ENCODE data around the gene DOCK10. TPM values are rescaled to one million over a fixed set of nuclear protein-coding genes. Genes with fewer than 3 reads are reported as not detected.
"Not testable (repeated sequence)": the region's sequence is repeated elsewhere in the genome, so short reads cannot be mapped to it uniquely, and the experiment has no call there.

DOCK10 gene
- polyA plus RNA-seq, 4 donors, result 9.6 to 11.6 (median 10.1) TPM

DNA sequence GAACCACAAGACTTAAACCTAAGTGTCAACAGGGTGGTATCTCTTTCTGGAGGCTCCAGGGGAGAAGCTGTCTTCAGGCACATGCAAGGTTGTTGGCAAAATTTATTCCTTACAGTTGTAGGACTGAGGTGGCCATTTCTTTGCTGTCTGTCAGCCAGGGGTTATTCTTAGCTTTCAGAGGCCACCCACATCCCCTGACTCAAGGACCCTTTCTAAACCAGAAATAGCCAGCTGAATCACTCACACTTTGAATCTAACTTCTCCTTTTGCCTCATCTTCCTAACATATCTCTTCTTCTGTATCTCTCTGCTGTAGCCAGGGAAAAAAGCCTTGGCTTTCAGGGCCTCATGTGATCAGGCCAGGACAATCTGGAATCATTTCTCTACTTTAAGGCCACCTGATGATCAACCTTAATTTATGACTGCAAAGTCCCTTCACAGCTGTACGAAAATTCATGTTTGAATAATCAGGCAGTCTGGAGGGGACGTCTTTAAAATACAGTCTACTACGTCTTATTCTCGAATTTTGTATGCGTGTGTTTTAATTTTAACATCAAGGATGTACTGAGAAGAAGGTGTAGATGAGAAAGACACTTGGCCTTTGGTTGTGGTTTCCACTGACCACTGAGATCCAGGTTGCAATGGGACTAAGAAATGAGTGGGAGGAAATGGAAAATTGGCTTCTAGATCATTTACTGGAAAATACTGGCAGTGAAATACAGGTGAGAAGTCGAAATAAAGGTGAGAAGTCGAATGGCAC lies 90.4 kb downstream of the DOCK10 start:
- no peak for DNase-seq (ENCODE audit: low read depth in 4 of 4, low spot score in 3 of 4)

DNA sequence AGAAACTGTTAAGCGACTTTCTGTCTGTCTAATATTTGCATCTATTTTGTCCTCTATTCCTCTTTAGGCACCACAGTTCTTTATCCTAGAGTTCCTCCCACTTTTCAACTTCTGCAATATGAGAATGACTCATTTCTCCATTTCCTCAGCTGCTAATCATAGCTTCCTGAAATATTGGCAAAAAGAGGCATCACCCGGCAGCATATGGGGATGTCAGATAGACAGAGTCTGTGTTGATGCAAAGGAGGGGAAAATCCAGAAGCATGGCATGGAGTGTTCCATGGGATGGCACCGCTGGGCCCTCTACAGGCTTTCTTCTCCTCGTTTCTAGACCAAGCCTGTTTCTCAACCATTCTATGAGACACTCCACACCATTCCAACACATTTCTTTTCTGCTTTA lies 93.4 kb downstream of the DOCK10 start:
- no peak for DNase-seq (ENCODE audit: low read depth in 4 of 4, low spot score in 3 of 4)

GRCh38 chr2:224948005-224948404 lies 94.3 kb downstream of the DOCK10 start:
- DNase-seq (ENCODE audit: low read depth in 4 of 4, low spot score in 3 of 4), result no peak

- no peak for DNase-seq (ENCODE audit: low read depth in 4 of 4, low spot score in 3 of 4)
Observed at GRCh38 chr2:224947566-224947965, 94.7 kb downstream of the DOCK10 start.

GRCh38 chr2:224946895-224947294 lies 95.4 kb downstream of the DOCK10 start:
- no peak for DNase-seq (ENCODE audit: low read depth in 4 of 4, low spot score in 3 of 4)

GRCh38 chr2:224944707-224945547 lies 97.3 kb downstream of the DOCK10 start:
- no peak for DNase-seq (ENCODE audit: low read depth in 4 of 4, low spot score in 3 of 4)

- DNase-seq (ENCODE audit: low read depth in 4 of 4, low spot score in 3 of 4), result not testable (repeated sequence)
Observed at GRCh38 chr2:224943601-224944041, 98.6 kb downstream of the DOCK10 start.

DNA sequence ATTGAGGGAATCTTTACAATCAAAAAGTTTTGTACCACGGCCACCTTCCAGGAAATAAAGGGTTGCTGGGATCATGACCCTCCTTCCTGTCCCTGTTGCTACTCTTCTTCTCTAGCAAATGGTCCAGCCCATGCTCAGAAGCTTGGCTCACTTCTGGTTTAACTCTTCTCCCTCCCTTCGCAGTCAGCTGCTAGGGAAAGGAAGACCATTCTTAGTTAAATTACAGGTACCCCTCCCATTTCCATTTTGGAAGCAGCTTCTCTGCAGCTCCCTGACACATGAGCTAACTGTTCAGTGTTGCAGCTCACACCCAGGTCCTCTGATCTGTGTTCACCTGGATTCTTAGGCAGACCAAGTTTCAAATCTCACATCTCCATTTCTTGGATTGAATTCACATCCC lies 100.3 kb downstream of the DOCK10 start:
- DNase-seq (ENCODE audit: low read depth in 4 of 4, low spot score in 3 of 4), result no peak

DNA sequence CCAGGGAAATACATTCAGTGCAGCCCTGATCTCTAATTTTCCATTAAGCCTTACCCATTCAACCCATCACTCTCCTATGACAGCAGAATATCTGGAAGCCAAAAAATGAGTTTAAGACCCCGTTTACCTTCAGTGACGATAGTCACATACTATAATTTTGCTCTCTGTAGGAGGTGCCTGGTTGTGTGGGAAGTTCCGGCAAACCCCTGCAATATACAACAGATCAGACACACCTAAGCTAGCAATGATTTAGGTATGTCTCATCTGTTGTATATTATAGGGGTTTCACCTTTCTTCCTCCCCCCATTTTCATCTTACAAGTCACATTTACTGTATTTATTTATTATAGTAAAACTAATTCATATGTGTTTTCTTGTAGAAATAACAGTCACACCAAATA lies 101.7 kb downstream of the DOCK10 start:
- no peak for DNase-seq (ENCODE audit: low read depth in 4 of 4, low spot score in 3 of 4)

GRCh38 chr2:224938651-224939182 lies 103.6 kb downstream of the DOCK10 start:
- peak in 3 of 4 donors; percentile 22 to 44 (median 24) for DNase-seq (ENCODE audit: low read depth in 4 of 4, low spot score in 3 of 4)

DNA sequence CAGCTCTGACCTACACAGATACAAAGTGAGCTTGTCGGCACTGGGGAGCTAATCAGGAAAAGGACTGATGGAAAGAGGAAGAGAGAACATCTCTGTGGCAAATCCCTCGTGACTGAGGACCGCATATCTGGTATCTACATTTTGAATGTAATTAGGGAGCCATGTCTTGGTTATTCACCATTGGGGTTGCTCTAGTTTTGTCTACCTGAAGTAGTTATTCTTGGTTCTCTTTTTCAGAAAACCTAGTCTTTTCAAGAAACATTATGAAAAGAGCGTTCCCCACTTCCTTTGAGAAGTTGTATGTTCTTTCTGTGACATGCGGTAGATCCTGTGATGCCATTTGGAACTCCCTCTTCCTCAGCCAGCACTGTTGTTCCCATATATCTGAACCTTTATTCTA lies 104.4 kb downstream of the DOCK10 start:
- no peak for DNase-seq (ENCODE audit: low read depth in 4 of 4, low spot score in 3 of 4)

DNA sequence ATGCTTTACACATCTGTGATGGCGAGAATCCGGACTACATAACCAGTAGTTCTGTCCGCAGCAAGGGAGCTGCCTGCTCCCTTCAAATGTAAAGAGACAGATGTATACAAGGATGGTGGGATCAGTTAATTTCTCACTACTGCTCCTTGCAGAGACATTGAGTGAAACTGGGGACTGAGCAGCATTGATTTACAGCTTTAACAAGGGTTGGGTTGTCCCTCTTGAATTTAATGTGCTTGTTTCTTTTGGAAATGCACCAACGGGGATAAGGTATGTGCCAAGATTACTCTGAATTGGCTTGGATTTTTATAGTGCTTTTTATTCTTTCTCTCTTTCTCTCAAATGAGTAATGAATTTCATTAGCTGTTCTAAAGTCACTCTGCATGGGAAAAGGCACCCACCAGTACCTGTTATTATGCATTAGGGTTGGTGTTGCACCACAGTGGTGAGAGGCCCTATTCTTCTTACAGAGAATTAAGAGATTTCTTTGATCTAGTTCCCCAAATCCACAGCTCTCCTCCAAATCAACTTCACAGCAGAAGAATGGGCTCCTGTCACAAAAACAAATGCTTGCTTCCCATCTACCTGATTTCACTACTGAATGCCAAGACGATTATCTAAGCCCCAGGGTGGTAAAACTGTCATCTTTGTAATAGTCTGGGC lies 107.6 kb downstream of the DOCK10 start:
- DNase-seq (ENCODE audit: low read depth in 4 of 4, low spot score in 3 of 4), result no peak

- no peak for DNase-seq (ENCODE audit: low read depth in 4 of 4, low spot score in 3 of 4)
Observed at GRCh38 chr2:224933431-224933830, 108.8 kb downstream of the DOCK10 start.

DNA sequence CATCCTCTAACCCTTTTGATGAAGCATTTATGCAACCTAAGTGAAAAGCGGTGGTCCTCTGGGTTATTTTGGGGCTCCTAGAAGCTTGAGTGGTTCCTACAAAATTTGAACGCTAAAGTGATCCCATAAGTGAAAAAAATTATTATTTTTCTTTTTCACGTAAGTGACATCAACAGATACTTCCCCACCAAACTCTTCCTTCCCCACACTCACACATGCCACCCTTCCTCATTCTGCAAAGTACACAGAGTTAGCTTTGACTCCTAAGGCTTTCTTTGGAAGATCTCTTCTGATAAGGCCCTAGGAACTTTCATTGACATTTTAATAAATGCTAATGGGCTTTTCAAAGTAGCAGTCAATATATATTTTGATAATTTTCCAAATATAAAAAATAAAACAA lies 109.7 kb downstream of the DOCK10 start:
- DNase-seq (ENCODE audit: low read depth in 4 of 4, low spot score in 3 of 4), result no peak

DNA sequence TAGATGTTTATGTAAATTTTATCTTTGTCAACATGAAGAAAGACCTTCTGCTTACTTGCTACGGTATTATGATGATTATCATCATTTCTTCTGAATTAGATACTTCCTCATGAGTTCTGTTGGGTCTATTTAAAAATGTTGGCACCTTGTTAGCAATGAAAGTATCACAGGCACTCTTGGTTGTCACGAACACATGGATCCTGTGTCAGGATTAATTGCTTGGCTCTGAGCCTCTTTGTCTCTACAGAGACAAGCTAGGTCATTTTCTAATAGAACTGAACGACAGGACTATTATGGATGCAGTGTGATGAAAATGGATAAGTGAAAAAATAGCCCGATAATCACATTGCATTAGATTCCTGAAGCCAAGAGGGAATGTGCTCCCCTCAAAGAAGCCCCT lies 110.3 kb downstream of the DOCK10 start:
- no peak for DNase-seq (ENCODE audit: low read depth in 4 of 4, low spot score in 3 of 4)

DNA sequence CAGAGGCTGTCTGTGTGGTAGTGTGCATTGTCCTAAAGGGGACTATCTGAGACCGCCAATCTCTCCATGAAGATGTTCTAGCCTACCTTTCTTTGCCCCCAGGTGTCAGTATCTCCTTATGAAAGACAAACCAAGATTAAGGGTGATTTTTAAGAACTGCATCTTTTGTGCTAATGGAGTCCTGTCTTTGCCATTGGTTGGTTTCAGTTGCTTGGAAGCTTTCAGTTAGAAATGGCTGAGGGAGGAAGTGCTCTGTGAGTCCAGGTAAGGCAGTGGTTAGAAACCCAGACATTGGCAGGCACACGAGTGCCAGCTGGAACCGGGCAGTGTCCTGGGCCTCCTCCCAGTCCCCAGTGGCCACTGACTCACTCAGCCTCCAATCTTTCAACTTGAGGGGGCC lies 111.3 kb downstream of the DOCK10 start:
- no peak for DNase-seq (ENCODE audit: low read depth in 4 of 4, low spot score in 3 of 4)

GRCh38 chr2:224930124-224930523 lies 112.1 kb downstream of the DOCK10 start:
- DNase-seq (ENCODE audit: low read depth in 4 of 4, low spot score in 3 of 4), result no peak

- DNase-seq (ENCODE audit: low read depth in 4 of 4, low spot score in 3 of 4), result no peak
Observed at GRCh38 chr2:224929512-224929911, 112.8 kb downstream of the DOCK10 start.

DNA sequence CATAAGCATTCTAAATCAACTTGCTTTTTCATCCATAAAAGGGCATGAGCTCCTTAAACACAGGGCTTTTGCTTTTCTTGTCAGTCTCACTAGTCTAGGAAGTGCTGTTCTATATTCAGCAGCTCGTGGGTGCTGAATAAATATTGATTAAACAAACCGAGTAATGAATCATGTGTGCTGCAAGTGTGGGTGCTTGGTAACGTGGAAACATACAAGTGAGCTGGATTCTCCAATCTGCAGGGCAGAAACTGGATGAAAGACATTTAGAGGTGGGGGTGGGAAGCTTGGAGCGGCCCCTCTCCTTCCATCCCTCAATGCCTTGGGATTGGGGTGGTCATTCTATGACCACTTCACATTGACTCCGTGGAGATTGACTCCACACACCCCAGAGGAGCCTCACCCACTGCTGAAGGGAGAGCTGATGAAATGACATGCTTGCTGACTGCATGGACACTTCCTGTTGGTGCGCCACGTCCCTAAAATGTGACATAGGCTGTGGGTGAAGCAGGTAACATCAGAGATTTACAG lies 114.6 kb downstream of the DOCK10 start:
- no peak for DNase-seq (ENCODE audit: low read depth in 4 of 4, low spot score in 3 of 4)

DNA sequence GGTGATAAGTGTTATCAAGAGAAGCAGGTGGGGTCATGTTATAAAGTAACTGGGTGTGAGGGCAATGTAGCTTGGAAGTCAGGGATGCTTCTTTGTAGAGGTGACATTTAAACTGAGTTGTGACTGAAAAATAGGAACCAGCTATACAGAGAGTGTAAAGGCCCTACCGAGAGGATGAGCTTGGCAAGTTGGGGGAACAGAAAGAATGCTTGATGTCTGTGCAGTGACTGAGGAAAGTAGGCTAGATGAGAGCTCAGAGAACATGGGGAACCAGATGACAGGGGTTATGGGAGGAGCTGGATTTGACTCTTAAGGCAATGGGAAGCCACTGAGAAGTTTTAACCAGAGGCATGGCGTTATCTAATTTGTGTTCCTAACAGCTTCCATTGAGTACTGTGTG lies 115.3 kb downstream of the DOCK10 start:
- no peak for DNase-seq (ENCODE audit: low read depth in 4 of 4, low spot score in 3 of 4)

- no peak for DNase-seq (ENCODE audit: low read depth in 4 of 4, low spot score in 3 of 4)
Observed at GRCh38 chr2:224925810-224926100, 116.5 kb downstream of the DOCK10 start.

All from left renal pelvis (tissue), 4 donors.